DMS79 (cell line): ENCODE measurements around the gene DPH2.

Source experiments
- DNase-seq: peaks from one replicate; lab custom pipeline; 2025; lab: John Stamatoyannopoulos, UW

DPH2 gene

GRCh38 chr1:43945674-43946235 is 24.1 kb upstream of the DPH2 start:
- DNase-seq, result no peak

GRCh38 chr1:43946236-43947060 is 23.4 kb upstream of the DPH2 start, which contains the start of gene IPO13:
Gene IPO13, plus strand, starts transcription at chr1:43946950. Its CDS starts 651 bp downstream, at chr1:43947601.
- peak; percentile 91 for DNase-seq

- no peak for DNase-seq
These were observed 22.5 kb upstream of the DPH2 start for GRCh38 chr1:43947061-43947873.

- DNase-seq, result no peak
These were observed 21.9 kb upstream of the DPH2 start for GRCh38 chr1:43947874-43948437.

- no peak for DNase-seq
These were observed 20.1 kb upstream of the DPH2 start for GRCh38 chr1:43949678-43950077.

- DNase-seq, result peak; percentile 76
These were observed 18.5 kb upstream of the DPH2 start for GRCh38 chr1:43951021-43951985.

GRCh38 chr1:43952731-43953346 is 17.0 kb upstream of the DPH2 start:
- DNase-seq, result peak; percentile 99

GRCh38 chr1:43953361-43953760 is 16.4 kb upstream of the DPH2 start:
- DNase-seq, result no peak

GRCh38 chr1:43954036-43954435 is 15.8 kb upstream of the DPH2 start:
- no peak for DNase-seq

- no peak for DNase-seq
These were observed 13.6 kb upstream of the DPH2 start for GRCh38 chr1:43956234-43956633.

- DNase-seq, result no peak
These were observed 12.3 kb upstream of the DPH2 start for GRCh38 chr1:43957407-43958040.

- DNase-seq, result no peak
These were observed 11.2 kb upstream of the DPH2 start for GRCh38 chr1:43958351-43959255.

GRCh38 chr1:43960798-43961197 is 9.0 kb upstream of the DPH2 start:
- DNase-seq, result no peak

GRCh38 chr1:43961692-43962091 is 8.1 kb upstream of the DPH2 start:
- DNase-seq, result no peak

- no peak for DNase-seq
These were observed 7.5 kb upstream of the DPH2 start for GRCh38 chr1:43962324-43962723.

- DNase-seq, result no peak
These were observed 6.8 kb upstream of the DPH2 start for GRCh38 chr1:43963006-43963405.

GRCh38 chr1:43963890-43964289 is 5.9 kb upstream of the DPH2 start:
- no peak for DNase-seq

- DNase-seq, result no peak
These were observed 4.5 kb upstream of the DPH2 start for GRCh38 chr1:43965316-43965715.

- DNase-seq, result no peak
These were observed 1.4 kb upstream of the DPH2 start for GRCh38 chr1:43968348-43968948.
